Uterus (tissue), 4 donors: ENCODE data around the gene GSG1. TPM values are rescaled to one million over a fixed set of nuclear protein-coding genes. Genes with fewer than 3 reads are reported as not detected.

Source experiments
- DNase-seq, 2 donors: peaks; one replicate each; pipeline ENCODE4 v3.0.0-alpha.2; 2019 to 2020
- H3K27ac ChIP-seq, 2 donors: fragments of 200-600 bp; sonication (generic); 1 replicate in 1 of 2; 2 replicates in 1 of 2; pipeline ENCODE4 v1.5.1; 2016 to 2018
- H3K27me3 ChIP-seq, 2 donors: fragments of 200-600 bp; sonication (generic); one replicate each; pipeline ENCODE4 v1.5.1; 2018 to 2019; ENCODE audit warnings: control low read depth in 1 of 2
- H3K36me3 ChIP-seq, 2 donors: fragments of 200-600 bp; sonication (generic); one replicate each; pipeline ENCODE4 v1.5.1; 2019; ENCODE audit warnings: control low read depth in 1 of 2
- H3K4me1 ChIP-seq, 2 donors: fragments of 200-600 bp; sonication (generic); one replicate each; pipeline ENCODE4 v1.5.1; 2018 to 2019; ENCODE audit warnings: control low read depth in 1 of 2
- H3K4me3 ChIP-seq, 2 donors: fragments of 200-600 bp; sonication (generic); 1 replicate in 1 of 2; 2 replicates in 1 of 2; pipeline ENCODE4 v1.5.1; 2018 to 2019; ENCODE audit warnings: mild to moderate bottlenecking in 1 of 2
- H3K9me3 ChIP-seq, 2 donors: fragments of 200-600 bp; sonication (generic); one replicate each; pipeline ENCODE4 v1.5.1; 2019; ENCODE audit warnings: control low read depth in 1 of 2
- POLR2A ChIP-seq, 2 donors: fragments of 450-650 bp; IDR thresholded peaks; one replicate each; pipeline ENCODE4 v1.6.1; 2016; ENCODE audit warnings: antibody characterized with exemption in 2 of 2, mild to moderate bottlenecking in 1 of 2, moderate library complexity in 1 of 2
- intact Hi-C: fragments of 100-400 bp; cut with DNase I; formaldehyde crosslinking; loops from one replicate; pipeline ENCODE4 v1.15.1; 2023; ENCODE audit warnings: low total_unique reads
- total RNA-seq, 4 donors: library from RNA; depleted of rRNA in 3 of 4; stranded (reverse); fragments of >200 nt in 3 of 4; gene quantifications; one replicate each; pipeline versions ENCODE4 v1.1.0 to v1.2.4, GENCODE V29; 2014 to 2023
- TF ChIP-seq, protein P1 (sequence below), 4 experiments: fragments of 200-600 bp in 2 of 4; fragments of 450-650 bp in 2 of 4; sonication (generic) in 2 of 4; IDR thresholded peaks; one replicate each; pipeline ENCODE4 v1.5.1; 2016 to 2019; ENCODE audit warnings: antibody characterized with exemption in 4 of 4, mild to moderate bottlenecking in 2 of 4, moderate library complexity in 1 of 4
- donor health status: DM: yes; HTN: yes; CAD: no.

Gene GSG1
- not detected for total RNA-seq

DNA sequence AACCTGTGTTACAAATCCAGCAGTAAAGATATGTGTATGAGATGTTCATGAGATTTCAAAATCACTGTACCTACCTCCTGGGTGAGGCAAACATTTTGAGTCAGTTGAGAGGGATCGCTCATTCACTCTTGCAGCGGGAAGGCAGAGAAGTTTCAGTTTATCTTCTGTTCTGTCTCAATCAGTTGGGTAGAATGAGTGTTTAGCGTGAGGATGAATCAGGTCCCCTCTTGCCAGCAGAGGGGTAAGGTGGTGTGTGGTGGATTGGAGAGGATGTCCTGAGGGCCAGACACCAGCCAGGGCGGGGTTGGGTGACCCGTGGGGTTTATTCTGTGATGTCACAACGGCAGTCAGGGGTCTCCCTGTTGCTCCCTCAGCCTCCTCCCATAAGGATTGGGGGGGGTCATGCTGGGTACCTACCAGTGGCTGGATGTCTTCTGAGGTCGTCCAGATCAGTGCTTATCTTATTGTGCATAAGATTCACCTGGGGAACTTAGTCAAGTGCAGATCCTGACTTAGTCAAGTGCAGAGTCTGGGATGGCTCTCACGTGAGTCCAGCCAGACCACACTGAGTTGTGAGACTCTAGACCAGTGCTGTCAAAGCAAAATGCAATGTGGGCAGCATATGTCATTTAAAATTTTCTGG is at the start of gene GSG1:
GSG1 (minus strand) TSS at position 277 of the 643 bp plus-strand sequence; CDS start at position 122, 155 bp downstream.
- intact Hi-C loops: no loop called here

DNA sequence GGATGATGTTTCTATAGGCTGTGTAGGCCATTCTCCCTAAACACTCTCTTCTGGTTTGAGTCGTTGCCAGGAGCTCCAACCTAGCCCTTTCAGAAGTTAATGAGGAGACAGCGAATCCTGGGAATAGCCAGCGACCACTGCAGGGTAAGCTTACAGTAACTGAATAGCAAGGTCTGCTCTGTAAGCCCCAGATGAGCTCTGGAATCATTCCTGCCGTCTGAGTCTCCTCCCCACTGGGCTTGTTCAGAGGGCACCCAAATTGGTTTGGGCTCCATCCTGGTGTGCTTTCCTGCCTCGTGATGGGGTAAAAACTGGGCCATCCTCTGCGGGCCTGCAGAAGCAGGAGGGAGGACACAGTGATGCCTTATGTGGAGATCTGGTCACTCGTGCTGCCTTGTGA is 49.7 kb upstream of the GSG1 start:
- Histone ChIP-seq H3K36me3 (no peaks in the 10 kb centered on the region), H3K27me3 (no peaks in the 10 kb centered on the region), H3K4me1 (no peaks in the 10 kb centered on the region), H3K4me3 (no peak overlapping the region), H3K27ac (no peak overlapping the region), H3K9me3 (no peaks in the 10 kb centered on the region)
- TF ChIP-seq POLR2A (IDR thresholded peaks at IDR 0.05): no peak
- TF ChIP-seq, protein P1, sequence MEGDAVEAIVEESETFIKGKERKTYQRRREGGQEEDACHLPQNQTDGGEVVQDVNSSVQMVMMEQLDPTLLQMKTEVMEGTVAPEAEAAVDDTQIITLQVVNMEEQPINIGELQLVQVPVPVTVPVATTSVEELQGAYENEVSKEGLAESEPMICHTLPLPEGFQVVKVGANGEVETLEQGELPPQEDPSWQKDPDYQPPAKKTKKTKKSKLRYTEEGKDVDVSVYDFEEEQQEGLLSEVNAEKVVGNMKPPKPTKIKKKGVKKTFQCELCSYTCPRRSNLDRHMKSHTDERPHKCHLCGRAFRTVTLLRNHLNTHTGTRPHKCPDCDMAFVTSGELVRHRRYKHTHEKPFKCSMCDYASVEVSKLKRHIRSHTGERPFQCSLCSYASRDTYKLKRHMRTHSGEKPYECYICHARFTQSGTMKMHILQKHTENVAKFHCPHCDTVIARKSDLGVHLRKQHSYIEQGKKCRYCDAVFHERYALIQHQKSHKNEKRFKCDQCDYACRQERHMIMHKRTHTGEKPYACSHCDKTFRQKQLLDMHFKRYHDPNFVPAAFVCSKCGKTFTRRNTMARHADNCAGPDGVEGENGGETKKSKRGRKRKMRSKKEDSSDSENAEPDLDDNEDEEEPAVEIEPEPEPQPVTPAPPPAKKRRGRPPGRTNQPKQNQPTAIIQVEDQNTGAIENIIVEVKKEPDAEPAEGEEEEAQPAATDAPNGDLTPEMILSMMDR (IDR thresholded peaks at IDR 0.05): no peak
- no peak for DNase-seq
- intact Hi-C loops: no loop called here

More for the DNA sequence above, at the start of gene GSG1:
- peak within 1 kb of the TSS; percentile 89 to 99 for H3K27ac ChIP-seq
- H3K4me3 ChIP-seq: no peak within 1 kb of the TSS
- H3K27me3 ChIP-seq: no peaks in the 10 kb centered on the region
- H3K9me3 ChIP-seq: no peaks in the 10 kb centered on the region
- TF ChIP-seq, protein P1 (IDR thresholded peaks at IDR 0.05): no peak
- no peak for TF ChIP-seq POLR2A (IDR thresholded peaks at IDR 0.05)
- H3K36me3 ChIP-seq: no peaks in the 10 kb centered on the region
- no peak for DNase-seq
- peaks cover 0 to 7% of the 10 kb centered on the region in 2 donors for H3K4me1 ChIP-seq

DNA sequence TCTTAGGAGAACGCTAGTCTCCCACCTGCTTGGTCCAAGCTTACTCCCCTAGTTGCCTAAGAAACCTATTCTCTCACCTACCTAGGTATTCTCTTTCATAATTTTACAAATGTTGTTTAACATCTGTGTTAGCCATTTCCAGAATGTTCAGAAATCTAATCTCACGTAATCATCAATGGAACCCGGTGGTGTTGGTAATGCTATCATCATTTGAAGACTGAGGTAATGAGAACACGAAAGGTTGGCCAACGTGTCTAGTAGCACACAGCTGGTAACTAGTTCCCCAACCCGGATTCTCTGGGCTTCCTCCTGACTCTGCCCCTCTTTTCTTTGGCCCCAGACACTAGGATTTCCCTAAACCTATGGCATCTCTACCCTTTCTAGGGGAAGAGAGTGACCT is 49.3 kb upstream of the GSG1 start:
- TF ChIP-seq, protein P1 (IDR thresholded peaks at IDR 0.05): no peak
- Histone ChIP-seq H3K27ac (peak overlapping the region in 1 of 2 donors; percentile 37), H3K36me3 (no peaks in the 10 kb centered on the region), H3K4me1 (no peaks in the 10 kb centered on the region), H3K9me3 (no peaks in the 10 kb centered on the region), H3K4me3 (no peak overlapping the region), H3K27me3 (no peaks in the 10 kb centered on the region)
- DNase-seq: no peak
- intact Hi-C loops: no loop called here

DNA sequence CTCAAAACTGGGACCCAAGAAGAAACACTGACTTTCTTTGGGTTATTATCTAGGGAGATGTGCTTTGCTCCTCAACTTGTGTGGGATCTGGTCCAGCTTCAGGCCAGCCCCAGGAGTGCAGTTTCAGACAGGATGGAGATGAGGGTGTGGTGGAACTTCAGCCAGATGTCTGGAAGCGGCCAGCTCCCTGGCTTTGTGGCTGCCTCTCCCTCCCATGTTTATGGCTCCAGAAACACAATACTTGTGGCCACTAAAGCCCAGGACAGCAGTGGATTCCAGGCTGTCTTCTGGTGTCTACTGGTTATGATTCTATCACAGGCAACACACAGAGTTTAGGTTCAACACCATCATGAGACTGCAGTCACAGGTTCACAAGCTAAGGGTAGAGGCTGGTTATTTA is 48.8 kb upstream of the GSG1 start:
- H3K4me1 ChIP-seq: no peaks in the 10 kb centered on the region
- intact Hi-C loops: no loop called here
- TF ChIP-seq POLR2A (IDR thresholded peaks at IDR 0.05): no peak
- TF ChIP-seq, protein P1 (IDR thresholded peaks at IDR 0.05): no peak
- no peaks in the 10 kb centered on the region for H3K27me3 ChIP-seq
- peak overlapping the region in 1 of 2 donors; percentile 37 for H3K27ac ChIP-seq
- no peaks in the 10 kb centered on the region for H3K36me3 ChIP-seq
- H3K9me3 ChIP-seq: no peaks in the 10 kb centered on the region
- peak in 1 of 2 donors; percentile 26 for DNase-seq
- H3K4me3 ChIP-seq: no peak overlapping the region

DNA sequence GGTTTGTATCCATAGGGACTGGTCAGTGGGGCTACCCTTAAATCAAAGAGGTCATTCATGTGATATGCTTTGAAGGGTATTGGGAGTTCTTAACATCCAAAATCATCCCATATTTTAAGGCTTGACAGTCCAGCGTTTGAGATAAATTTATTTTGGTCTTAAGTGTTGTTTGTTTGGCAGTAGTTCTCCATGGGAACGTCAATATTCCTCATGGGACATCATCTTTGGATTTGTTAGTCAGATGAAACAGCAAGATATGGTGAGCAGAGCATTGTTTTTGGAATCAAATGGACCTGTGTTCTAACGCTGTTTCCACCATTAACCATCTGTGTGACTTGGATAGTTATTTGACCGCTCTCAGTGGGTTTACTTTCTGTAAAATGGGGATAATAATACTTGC is 45.9 kb upstream of the GSG1 start:
- intact Hi-C loops: no loop called here
- TF ChIP-seq, protein P1 (IDR thresholded peaks at IDR 0.05): no peak
- TF ChIP-seq POLR2A (IDR thresholded peaks at IDR 0.05): no peak

More for the DNA sequence above, 45.9 kb upstream of the GSG1 start:
- Histone ChIP-seq H3K36me3 (no peaks in the 10 kb centered on the region), H3K4me1 (no peaks in the 10 kb centered on the region), H3K27me3 (no peaks in the 10 kb centered on the region), H3K9me3 (no peaks in the 10 kb centered on the region), H3K4me3 (no peak overlapping the region), H3K27ac (peak overlapping the region in 1 of 2 donors; percentile 36)
- no peak for DNase-seq
